SIG-M5 treated with dmso at 0.1 percent for 504 hours (cell line): ENCODE results near the gene FBXW2.
"Not testable (repeated sequence)": the region's sequence is repeated elsewhere in the genome, so short reads cannot be mapped to it uniquely, and the experiment has no call there.

Source experiments
- DNase-seq: peaks from one replicate; lab custom pipeline; 2025; ENCODE audit not compliant: unreplicated experiment; lab: John Stamatoyannopoulos, UW

Gene FBXW2

GRCh38 chr9:120779227-120779626 is 14.0 kb downstream of the FBXW2 start:
- DNase-seq = no peak

GRCh38 chr9:120778758-120779157 is 14.5 kb downstream of the FBXW2 start:
- no peak for DNase-seq

- no peak for DNase-seq
Measured at GRCh38 chr9:120777229-120777628, 16.0 kb downstream of the FBXW2 start.

GRCh38 chr9:120776788-120777187 is 16.4 kb downstream of the FBXW2 start:
- DNase-seq = no peak

- no peak for DNase-seq
Measured at GRCh38 chr9:120775859-120776258, 17.4 kb downstream of the FBXW2 start.

- no peak for DNase-seq
Measured at GRCh38 chr9:120774719-120775118, 18.5 kb downstream of the FBXW2 start.

GRCh38 chr9:120773256-120773655 is 20.0 kb downstream of the FBXW2 start:
- no peak for DNase-seq

GRCh38 chr9:120770931-120771330 is 22.3 kb downstream of the FBXW2 start:
- DNase-seq = no peak

GRCh38 chr9:120768886-120769285 is 24.3 kb downstream of the FBXW2 start:
- no peak for DNase-seq

GRCh38 chr9:120768247-120768646 is 25.0 kb downstream of the FBXW2 start:
- no peak for DNase-seq

GRCh38 chr9:120767451-120767850 is 25.8 kb downstream of the FBXW2 start:
- no peak for DNase-seq

GRCh38 chr9:120765910-120766425 is 27.2 kb downstream of the FBXW2 start:
- DNase-seq = no peak

- DNase-seq = no peak
Measured at GRCh38 chr9:120764476-120764875, 28.7 kb downstream of the FBXW2 start.

GRCh38 chr9:120761006-120761405 is 32.2 kb downstream of the FBXW2 start:
- DNase-seq = no peak

GRCh38 chr9:120759755-120760400 is 33.3 kb downstream of the FBXW2 start:
- DNase-seq = no peak

GRCh38 chr9:120758544-120758943 is 34.7 kb downstream of the FBXW2 start:
- DNase-seq = no peak

GRCh38 chr9:120757026-120757913 is 35.9 kb downstream of the FBXW2 start:
- peak; percentile 50 for DNase-seq

- no peak for DNase-seq
Measured at GRCh38 chr9:120756531-120756930, 36.7 kb downstream of the FBXW2 start.

- DNase-seq = peak; percentile 47
Measured at GRCh38 chr9:120755810-120756434, 37.3 kb downstream of the FBXW2 start.

- no peak for DNase-seq
Measured at GRCh38 chr9:120755044-120755443, 38.2 kb downstream of the FBXW2 start.

GRCh38 chr9:120750421-120750820 is 42.8 kb downstream of the FBXW2 start:
- no peak for DNase-seq

- DNase-seq = not testable (repeated sequence)
Measured at GRCh38 chr9:120746366-120746765, 46.9 kb downstream of the FBXW2 start.
